HuH-7 (cell line): ENCODE data around the gene WBP2NL.
A peak's percentile ranks its signal among the peaks of the same experiment; 100 is the strongest.
"Not testable (repeated sequence)": the region's sequence is repeated elsewhere in the genome, so short reads cannot be mapped to it uniquely, and the experiment has no call there.

Source experiments
- DNase-seq: peaks from one replicate; pipeline ENCODE4 v3.0.0; 2011; ENCODE audit warnings: low spot score

The WBP2NL gene

GRCh38 chr22:42033263-42034181, 34.9 kb downstream of the WBP2NL start:
- DNase-seq, result no peak

GRCh38 chr22:42035256-42035655, 36.7 kb downstream of the WBP2NL start:
- no peak for DNase-seq

- DNase-seq, result no peak
These were observed 40.7 kb downstream of the WBP2NL start for GRCh38 chr22:42039271-42039670.

GRCh38 chr22:42041784-42042183, 43.2 kb downstream of the WBP2NL start:
- DNase-seq, result no peak

GRCh38 chr22:42050641-42051180, 52.1 kb downstream of the WBP2NL start:
- no peak for DNase-seq

- DNase-seq, result no peak
These were observed 54.2 kb downstream of the WBP2NL start for GRCh38 chr22:42052765-42053164.

GRCh38 chr22:42056757-42057511, 58.3 kb downstream of the WBP2NL start:
- DNase-seq, result no peak

- no peak for DNase-seq
These were observed 61.9 kb downstream of the WBP2NL start for GRCh38 chr22:42060489-42060888.

- no peak for DNase-seq
These were observed 62.5 kb downstream of the WBP2NL start for GRCh38 chr22:42061041-42061440.

- no peak for DNase-seq
These were observed 64.0 kb downstream of the WBP2NL start for GRCh38 chr22:42062506-42063170.

- DNase-seq, result peak; percentile 44
These were observed 66.0 kb downstream of the WBP2NL start for GRCh38 chr22:42064629-42065028.

GRCh38 chr22:42065438-42066125, 67.0 kb downstream of the WBP2NL start:
- no peak for DNase-seq

- no peak for DNase-seq
These were observed 67.7 kb downstream of the WBP2NL start for GRCh38 chr22:42066126-42066761.

GRCh38 chr22:42066937-42067336, 68.3 kb downstream of the WBP2NL start:
- no peak for DNase-seq

GRCh38 chr22:42067671-42068251, 69.2 kb downstream of the WBP2NL start:
- DNase-seq, result no peak

- no peak for DNase-seq
These were observed 69.7 kb downstream of the WBP2NL start for GRCh38 chr22:42068291-42068690.

- no peak for DNase-seq
These were observed 71.4 kb downstream of the WBP2NL start for GRCh38 chr22:42069801-42070516.

GRCh38 chr22:42070517-42071422, 72.2 kb downstream of the WBP2NL start, which contains the start of gene NAGA:
TSS of gene NAGA (minus strand) at chr22:42070812. CDS start at chr22:42070297, 515 bp downstream.
- DNase-seq, result peak; percentile 98

GRCh38 chr22:42071508-42071907, 72.9 kb downstream of the WBP2NL start:
- DNase-seq, result not testable (repeated sequence)
